A172 (cell line): Measurements from ENCODE around the gene TBCE. TPM values are rescaled to one million over a fixed set of nuclear protein-coding genes. Genes with fewer than 3 reads are reported as not detected.
A peak's percentile ranks its signal among the peaks of the same experiment; 100 is the strongest.
"Not testable (repeated sequence)": the region's sequence is repeated elsewhere in the genome, so short reads cannot be mapped to it uniquely, and the experiment has no call there.

Experiments
- DNase-seq: peaks from one replicate; pipeline ENCODE4 v3.0.0-alpha.2; 2015; ENCODE audit warnings: low spot score
- total RNA-seq: library from RNA; depleted of rRNA; stranded (reverse); fragments of >200 nt; shearing (Covaris generic); gene quantifications from 2 replicates; pipeline ENCODE4 v1.2.3, GENCODE V29; 2014

Gene TBCE
- total RNA-seq, 1 experiment from 2014 or later = 58.3 TPM

GRCh38 chr1:235450886-235451483 is 83.8 kb downstream of the TBCE start:
- no peak for DNase-seq

DNA sequence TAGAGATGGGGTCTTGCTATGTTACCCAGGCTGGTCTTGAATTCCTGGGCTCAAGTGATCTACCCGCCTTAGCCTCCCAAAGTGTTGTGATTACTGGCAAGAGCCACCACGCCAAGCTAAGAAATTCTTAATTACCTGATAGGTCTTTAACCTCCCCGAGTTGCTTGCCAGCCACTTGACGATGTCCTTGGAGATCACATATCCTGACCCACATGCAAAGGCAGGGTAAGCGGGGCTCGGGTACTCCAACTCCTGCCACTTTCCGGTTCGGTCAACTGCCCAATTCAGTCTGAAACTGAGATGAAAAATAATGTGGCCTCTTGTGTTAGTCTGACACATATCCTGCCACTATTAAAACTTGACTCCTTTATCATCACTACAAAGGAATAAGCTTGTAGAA is 86.8 kb downstream of the TBCE start:
- DNase-seq = no peak

- no peak for DNase-seq
Observed at GRCh38 chr1:235455097-235455496, 87.9 kb downstream of the TBCE start.

- DNase-seq = no peak
Observed at GRCh38 chr1:235455823-235456222, 88.6 kb downstream of the TBCE start.

GRCh38 chr1:235457856-235458255 is 90.6 kb downstream of the TBCE start:
- DNase-seq = not testable (repeated sequence)

DNA sequence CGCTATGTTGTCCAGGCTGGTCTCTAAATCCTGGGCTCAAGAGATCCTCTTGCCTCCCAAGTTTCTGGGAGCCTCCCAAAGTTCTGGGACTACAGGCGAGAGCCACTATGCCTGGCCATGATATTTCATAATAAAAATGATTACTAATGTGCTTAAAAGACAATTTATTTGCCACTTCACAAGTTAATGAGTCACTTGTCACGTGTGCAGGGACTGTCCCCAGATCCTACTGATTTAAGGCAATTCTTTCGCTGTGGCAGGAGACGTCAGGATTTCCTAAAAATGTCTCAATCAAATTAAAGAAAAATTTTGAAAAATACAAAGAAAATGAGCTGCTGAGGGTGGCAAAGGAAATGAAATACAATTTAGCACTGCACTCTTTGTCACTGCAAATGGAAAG is 93.5 kb downstream of the TBCE start:
- peak; percentile 37 for DNase-seq

GRCh38 chr1:235461954-235462353 is 94.7 kb downstream of the TBCE start:
- no peak for DNase-seq

GRCh38 chr1:235462832-235463231 is 95.6 kb downstream of the TBCE start:
- not testable (repeated sequence) for DNase-seq

- no peak for DNase-seq
Observed at GRCh38 chr1:235465066-235465465, 97.8 kb downstream of the TBCE start.

DNA sequence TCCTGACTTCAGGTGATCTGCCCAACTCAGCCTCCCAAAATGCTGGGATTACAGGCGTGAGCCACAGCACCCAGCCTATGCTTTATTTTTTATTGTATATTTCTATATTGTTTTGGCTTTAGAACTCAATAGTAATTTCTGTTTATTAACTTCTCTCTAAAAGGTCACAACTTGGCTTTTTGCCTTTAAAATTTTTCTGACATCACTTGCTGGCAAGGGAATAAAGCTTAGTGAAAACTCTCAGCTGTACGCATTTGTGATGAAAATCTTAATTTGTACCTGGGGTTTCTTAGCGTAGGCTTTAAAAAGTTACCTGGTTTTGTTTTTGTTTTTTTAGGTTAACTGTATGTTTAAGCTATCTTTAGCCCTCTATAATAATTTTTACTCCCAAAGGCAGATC is 100.8 kb downstream of the TBCE start:
- DNase-seq = no peak

GRCh38 chr1:235468970-235469369 is 101.7 kb downstream of the TBCE start:
- DNase-seq = peak; percentile 84

DNA sequence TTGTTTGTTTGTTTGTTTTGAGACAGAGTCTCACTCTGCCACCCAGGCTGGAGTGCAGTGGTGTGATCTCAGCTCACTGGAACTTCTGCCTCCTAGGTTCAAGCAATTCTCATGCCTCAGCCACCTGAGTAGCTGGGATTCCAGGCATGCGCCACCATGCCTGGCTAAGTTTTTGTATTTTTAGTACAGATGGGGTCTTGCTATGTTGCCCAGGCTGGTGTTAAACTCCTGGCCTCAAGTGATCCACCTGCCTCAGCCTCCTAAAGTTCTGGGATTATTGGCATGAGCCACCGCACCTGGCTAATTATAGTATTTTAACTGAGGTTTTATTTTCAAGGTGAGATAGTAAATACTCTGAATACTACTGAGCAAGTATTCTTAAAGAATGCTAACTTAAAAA is 102.7 kb downstream of the TBCE start:
- not testable (repeated sequence) for DNase-seq

GRCh38 chr1:235470741-235471439 is 103.7 kb downstream of the TBCE start:
- DNase-seq = no peak

DNA sequence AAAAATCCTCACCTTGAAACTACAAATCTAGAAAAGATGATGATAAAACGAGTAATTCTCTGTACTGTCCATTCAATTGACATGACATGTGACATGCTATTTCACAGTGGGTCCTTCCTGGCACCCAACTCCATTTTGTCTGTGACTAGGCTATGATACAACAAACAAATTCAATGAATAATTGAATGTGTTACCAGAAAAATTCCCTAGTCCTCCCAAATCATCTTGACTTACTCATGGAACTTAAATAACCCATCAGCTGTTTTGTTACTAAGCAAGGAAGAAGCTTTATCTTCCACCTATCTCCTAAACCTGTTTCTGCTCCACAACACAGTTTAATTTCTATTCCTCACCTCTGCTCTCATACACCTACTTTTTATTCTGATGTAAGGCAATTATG is 106.6 kb downstream of the TBCE start:
- DNase-seq = no peak

GRCh38 chr1:235483090-235483489 is 115.9 kb downstream of the TBCE start:
- no peak for DNase-seq

DNA sequence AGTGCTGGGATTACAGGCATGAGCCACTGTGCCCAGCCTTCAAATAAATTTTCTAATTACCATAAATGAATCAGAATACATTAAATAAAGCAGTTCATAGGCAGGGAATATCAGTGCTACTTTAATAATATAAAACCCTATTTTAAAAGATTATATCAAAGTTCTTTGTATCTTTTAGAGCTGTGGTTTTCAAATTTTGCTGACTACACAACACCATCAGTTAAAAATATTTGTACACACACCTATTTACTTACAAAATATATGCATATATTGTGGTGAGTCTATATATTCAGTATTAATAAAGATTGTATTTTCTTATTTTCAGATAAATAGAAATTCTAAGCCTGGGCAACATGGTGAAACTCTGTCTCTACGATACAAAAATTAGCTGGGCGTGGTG is 118.3 kb downstream of the TBCE start:
- no peak for DNase-seq

DNA sequence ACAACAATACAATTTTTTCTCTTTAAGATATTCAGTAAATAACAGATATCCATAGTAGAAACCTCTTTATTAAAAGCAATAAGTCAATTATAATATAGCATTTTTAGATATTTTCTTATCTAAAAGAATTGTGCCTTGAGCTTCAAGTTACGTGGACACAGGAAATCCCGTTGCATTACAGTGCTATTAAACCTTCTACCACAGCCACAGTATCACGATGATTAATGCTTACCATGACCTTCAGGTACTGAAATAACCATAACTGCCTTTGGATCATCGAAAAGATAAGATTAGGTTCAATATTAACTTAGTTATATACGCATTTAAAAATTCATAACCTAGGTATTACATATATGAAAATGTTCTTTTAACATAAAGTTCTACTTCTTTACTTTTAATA is 119.1 kb downstream of the TBCE start:
- peak; percentile 37 for DNase-seq

DNA sequence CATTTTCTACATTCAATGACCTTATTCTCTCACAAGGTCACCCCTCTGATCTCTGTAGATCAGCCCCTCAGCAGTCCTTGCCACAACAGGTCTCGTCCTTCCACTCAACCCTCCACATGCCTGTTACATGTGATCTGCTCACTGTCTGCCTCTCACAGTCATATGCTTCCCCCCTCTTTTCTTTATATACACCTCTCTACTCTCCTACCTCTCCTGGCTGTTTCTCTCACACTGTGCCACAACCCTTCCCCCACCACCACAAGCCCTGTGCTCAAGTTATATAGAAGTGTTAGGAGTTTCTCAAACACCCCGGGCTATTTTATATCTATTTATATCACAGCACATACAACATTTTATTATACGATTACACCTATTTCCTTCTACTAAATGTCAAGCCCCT is 124.4 kb downstream of the TBCE start:
- no peak for DNase-seq

GRCh38 chr1:235494531-235494930 is 127.3 kb downstream of the TBCE start:
- no peak for DNase-seq

DNA sequence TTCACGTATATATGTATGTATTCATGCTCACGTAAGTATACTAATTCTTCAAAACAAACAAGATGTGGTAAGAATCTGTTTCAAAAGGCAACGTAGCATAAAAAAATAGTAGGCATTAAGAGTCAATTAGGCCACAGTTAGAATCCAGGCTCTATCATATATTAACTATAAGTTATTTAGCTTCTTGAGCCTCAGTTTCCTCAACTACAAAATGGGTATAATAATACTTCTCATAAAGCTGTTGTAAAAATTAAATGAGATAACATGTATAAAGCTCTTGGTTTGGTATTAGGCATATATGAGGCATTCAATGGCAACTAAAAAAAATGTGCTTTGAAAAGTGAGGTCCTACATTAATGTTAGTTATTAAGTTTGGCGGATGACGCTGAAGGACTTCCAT is 127.8 kb downstream of the TBCE start:
- no peak for DNase-seq

DNA sequence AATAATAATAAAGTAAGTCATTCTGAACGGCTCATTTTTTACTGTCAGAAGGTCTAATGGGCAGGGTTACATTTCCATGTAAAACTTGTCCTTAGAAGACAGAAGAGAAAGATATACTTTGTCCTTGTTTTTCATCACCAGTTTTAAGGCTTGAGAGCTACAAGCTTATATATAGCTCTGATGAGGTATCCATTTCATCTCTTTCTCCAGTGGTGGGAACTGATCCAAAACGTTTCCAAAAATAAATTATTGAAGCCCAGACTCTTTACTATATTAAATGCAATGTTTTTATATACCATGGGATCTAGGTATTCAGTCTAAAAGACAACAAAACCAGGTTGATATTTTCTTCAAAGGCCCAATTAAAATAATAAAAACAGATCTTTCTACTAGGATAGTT is 128.3 kb downstream of the TBCE start:
- DNase-seq = no peak

DNA sequence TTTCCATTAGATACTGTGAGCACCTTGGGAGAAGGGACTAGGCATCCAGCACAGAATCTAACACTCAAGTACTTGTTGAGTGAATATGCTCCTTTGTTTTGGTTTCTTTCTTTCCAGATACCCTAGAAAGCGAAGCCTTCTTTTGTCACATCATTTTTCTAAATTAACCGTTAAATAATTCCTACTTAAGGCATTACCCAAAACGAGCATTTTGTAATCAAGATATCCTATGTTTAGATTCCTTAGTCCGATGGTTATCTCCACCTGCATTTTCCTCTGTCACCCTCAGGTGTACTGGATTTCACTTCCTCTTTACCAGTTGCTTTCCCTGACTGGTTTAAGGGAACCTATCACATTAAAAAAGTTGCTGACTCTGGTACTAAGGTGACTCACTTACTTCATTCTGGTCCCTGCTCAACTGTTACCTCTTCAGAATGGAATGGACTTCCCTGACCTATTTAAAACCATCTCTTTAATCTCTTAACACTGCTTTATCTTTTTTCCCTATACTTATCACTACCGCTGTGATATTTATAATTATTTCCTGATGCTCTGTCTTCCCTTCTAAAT is 133.8 kb downstream of the TBCE start:
- peak; percentile 18 for DNase-seq
